ENCODE measurements around the gene GSTT2B. TPM values are rescaled to one million over a fixed set of nuclear protein-coding genes. Genes with fewer than 3 reads are reported as not detected.

Gene GSTT2B
- total RNA-seq: 28.9 and 31.1 TPM in 2 replicates

GRCh38 chr22:23961084-23961771, at the start of gene GSTT2B:
Gene GSTT2B, minus strand, starts transcription at chr22:23961195. Its CDS starts 64 bp downstream, at chr22:23961131.

GRCh38 chr22:24005201-24005600, 44.2 kb upstream of the GSTT2B start, which contains the start of gene GSTT4:
Gene GSTT4, minus strand, starts transcription at chr22:24005453. Its CDS starts 97 bp downstream, at chr22:24005356.

GRCh38 chr22:23979557-23980240, 18.7 kb upstream of the GSTT2B start, which contains the start of gene GSTT2:
Gene GSTT2, plus strand, starts transcription at chr22:23980134.

GRCh38 chr22:23974345-23974744, 13.3 kb upstream of the GSTT2B start, which contains the start of gene DDT:
Gene DDT, minus strand, starts transcription at chr22:23974441. Its CDS starts 27 bp downstream, at chr22:23974414.

GRCh38 chr22:23966568-23966967, 5.6 kb upstream of the GSTT2B start, which contains the start of gene DDTL:
Gene DDTL, plus strand, starts transcription at chr22:23966888. Its CDS starts 27 bp downstream, at chr22:23966915.

Other genes with a start within 250 kb of the GSTT2B start
- 3.6 and 3.9 TPM in 2 replicates for gene ZNF70, start 210.1 kb downstream of the GSTT2B start, total RNA-seq
- gene VPREB3, start 206.8 kb downstream of the GSTT2B start, total RNA-seq: not detected in 2 replicates
- gene C22orf15, start 198.2 kb downstream of the GSTT2B start, total RNA-seq: 1.2 and 1.3 TPM in 2 replicates
- gene CHCHD10, start 193.2 kb downstream of the GSTT2B start, total RNA-seq: 4.9 and 8.5 TPM in 2 replicates
- 4.5 and 5.4 TPM in 2 replicates for gene MMP11, start 188.3 kb downstream of the GSTT2B start, total RNA-seq
- gene SMARCB1, start 174.2 kb downstream of the GSTT2B start, total RNA-seq: 141 and 150 TPM in 2 replicates
- 1.3 and 1.5 TPM in 2 replicates for gene DERL3, start 122.2 kb downstream of the GSTT2B start, total RNA-seq
- 3.7 and 4.0 TPM in 2 replicates for gene SLC2A11, start 103.3 kb downstream of the GSTT2B start, total RNA-seq
- gene MIF, start 66.8 kb downstream of the GSTT2B start, total RNA-seq: 677 and 718 TPM in 2 replicates
- 0.50 and 0.59 TPM in 2 replicates for gene DDTL, start 5.7 kb upstream of the GSTT2B start, total RNA-seq
- 134 and 147 TPM in 2 replicates for gene DDT, start 13.2 kb upstream of the GSTT2B start, total RNA-seq
- gene GSTT2, start 18.9 kb upstream of the GSTT2B start, total RNA-seq: 2.4 and 3.9 TPM in 2 replicates
- gene GSTT4, start 44.3 kb upstream of the GSTT2B start, total RNA-seq: not detected in 2 replicates
- 35.1 and 36.5 TPM in 2 replicates for gene CABIN1, start 50.1 kb upstream of the GSTT2B start, total RNA-seq
- 2.9 and 3.1 TPM in 2 replicates for gene SUSD2, start 220.3 kb upstream of the GSTT2B start, total RNA-seq

Data from bronchus fibroblast of lung (primary cell).